ENCODE data around the gene MRE11.

Gene MRE11

DNA sequence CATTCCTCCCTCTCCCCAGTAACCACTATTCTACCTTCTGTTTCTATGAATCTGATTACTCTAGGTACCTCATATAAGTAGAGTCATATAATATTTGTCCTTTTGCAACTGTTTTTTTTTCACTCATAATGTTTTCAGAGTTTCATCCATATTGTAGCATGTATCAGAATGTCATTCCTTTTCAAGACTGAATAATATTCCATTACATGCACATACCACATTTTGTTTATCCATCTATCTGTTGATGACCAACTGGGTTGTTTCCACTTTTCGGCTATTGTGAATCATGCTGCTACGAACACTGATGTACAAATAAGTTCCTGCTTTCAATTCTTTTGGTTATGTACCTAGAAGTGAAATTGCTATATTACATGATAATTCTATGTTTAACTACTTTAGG, 40.7 kb downstream of the MRE11 start:
- H3K4me3 ChIP-seq (ENCODE audit: low read depth, low read length), result no peak overlapping the region
- no peaks in the 10 kb centered on the region for H3K4me1 ChIP-seq (ENCODE audit: control insufficient read depth, insufficient read depth, low read length)
- H3K9me3 ChIP-seq (ENCODE audit: control insufficient read depth, insufficient read depth, low read length), result no peaks in the 10 kb centered on the region
- no peaks in the 10 kb centered on the region for H3K27me3 ChIP-seq (ENCODE audit: control insufficient read depth, insufficient read depth, low read length)
- H3K9ac ChIP-seq (ENCODE audit: low read depth, low read length), result no peak overlapping the region
- H3K36me3 ChIP-seq (ENCODE audit: control insufficient read depth, insufficient read depth, low read length), result no peaks in the 10 kb centered on the region

DNA sequence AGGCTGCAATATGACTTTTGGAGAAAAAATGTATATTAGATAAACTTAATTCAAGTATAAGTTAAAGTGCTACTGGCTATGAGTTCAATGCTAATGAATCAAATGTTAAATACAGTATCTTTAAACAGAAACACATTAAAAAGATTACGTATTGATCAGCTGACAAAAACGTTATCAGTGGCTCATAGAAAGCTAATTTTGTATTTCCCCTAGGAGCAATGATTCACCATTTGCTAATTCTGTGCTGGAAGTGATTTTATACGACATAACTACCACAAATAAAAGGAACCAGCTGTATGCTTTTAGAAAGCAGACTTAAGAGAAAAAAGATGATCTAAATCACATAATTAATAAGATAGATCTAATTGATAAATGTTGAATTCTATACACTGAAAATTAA, 43.6 kb downstream of the MRE11 start:
- Histone ChIP-seq H3K27me3 (ENCODE audit: control insufficient read depth, insufficient read depth, low read length) (no peaks in the 10 kb centered on the region), H3K4me3 (ENCODE audit: low read depth, low read length) (no peak overlapping the region), H3K36me3 (ENCODE audit: control insufficient read depth, insufficient read depth, low read length) (no peaks in the 10 kb centered on the region), H3K4me1 (ENCODE audit: control insufficient read depth, insufficient read depth, low read length) (no peaks in the 10 kb centered on the region), H3K9me3 (ENCODE audit: control insufficient read depth, insufficient read depth, low read length) (no peaks in the 10 kb centered on the region), H3K9ac (ENCODE audit: low read depth, low read length) (no peak overlapping the region)

DNA sequence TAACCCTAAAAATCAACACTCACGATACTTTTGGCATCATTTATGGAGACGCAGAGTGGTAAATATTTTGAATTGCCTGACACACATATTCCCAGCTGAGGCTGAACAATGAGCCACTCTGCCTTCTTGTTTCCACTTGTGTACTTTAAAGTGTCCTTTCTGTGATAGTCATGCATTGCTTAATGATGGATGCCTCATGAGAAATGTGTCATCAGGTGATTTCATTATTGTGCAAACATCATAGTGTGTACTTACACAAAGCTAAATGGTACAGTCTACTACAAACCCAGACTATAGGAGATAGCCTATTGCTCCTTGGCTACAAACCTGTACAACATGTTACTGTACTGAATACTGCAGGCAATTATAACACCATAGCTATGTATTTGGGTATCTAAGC, 44.2 kb downstream of the MRE11 start:
- Histone ChIP-seq H3K4me1 (ENCODE audit: control insufficient read depth, insufficient read depth, low read length) (no peaks in the 10 kb centered on the region), H3K27me3 (ENCODE audit: control insufficient read depth, insufficient read depth, low read length) (no peaks in the 10 kb centered on the region), H3K9ac (ENCODE audit: low read depth, low read length) (no peak overlapping the region), H3K36me3 (ENCODE audit: control insufficient read depth, insufficient read depth, low read length) (no peaks in the 10 kb centered on the region), H3K9me3 (ENCODE audit: control insufficient read depth, insufficient read depth, low read length) (no peaks in the 10 kb centered on the region), H3K4me3 (ENCODE audit: low read depth, low read length) (no peak overlapping the region)

DNA sequence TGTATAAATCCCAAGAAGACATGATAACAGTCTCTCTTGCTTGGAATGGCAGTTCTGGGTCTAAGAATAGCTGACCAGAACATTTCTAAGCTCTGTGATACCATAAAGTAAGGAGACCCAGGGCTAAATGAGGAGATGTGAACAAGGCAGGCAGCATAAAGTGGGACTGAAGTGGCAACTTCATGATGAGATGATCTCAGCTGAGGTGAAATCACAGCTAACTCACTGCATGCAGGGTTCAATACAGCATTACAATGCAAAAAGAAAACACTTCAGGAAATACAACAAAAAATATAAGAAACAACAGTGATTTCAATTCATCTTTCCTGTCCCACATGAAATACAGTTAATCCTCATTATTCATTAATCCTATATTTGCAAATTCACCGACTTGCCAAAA, 44.6 kb downstream of the MRE11 start:
- Histone ChIP-seq H3K36me3 (ENCODE audit: control insufficient read depth, insufficient read depth, low read length) (no peaks in the 10 kb centered on the region), H3K9me3 (ENCODE audit: control insufficient read depth, insufficient read depth, low read length) (no peaks in the 10 kb centered on the region), H3K27me3 (ENCODE audit: control insufficient read depth, insufficient read depth, low read length) (no peaks in the 10 kb centered on the region), H3K9ac (ENCODE audit: low read depth, low read length) (no peak overlapping the region), H3K4me1 (ENCODE audit: control insufficient read depth, insufficient read depth, low read length) (no peaks in the 10 kb centered on the region), H3K4me3 (ENCODE audit: low read depth, low read length) (no peak overlapping the region)

DNA sequence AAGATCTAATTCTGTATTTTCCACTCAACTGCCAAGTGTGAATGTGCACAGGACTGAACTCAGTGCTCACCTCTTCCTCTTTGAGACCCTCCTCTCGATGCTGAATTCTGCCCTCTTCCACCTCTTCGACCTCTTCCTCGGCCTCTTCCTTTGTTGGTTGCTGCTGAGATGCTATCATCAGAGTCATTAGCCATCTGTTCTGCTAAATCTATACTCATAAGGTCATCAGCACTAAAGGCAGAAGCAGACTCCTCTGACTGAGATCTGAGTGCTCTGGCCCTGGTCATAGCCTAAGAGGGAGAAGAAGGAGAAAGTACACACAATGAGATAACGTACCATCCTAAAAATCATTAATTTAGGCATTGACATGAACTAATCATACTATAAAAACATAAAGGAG, 46.5 kb downstream of the MRE11 start:
- Histone ChIP-seq H3K9ac (ENCODE audit: low read depth, low read length) (no peak overlapping the region), H3K36me3 (ENCODE audit: control insufficient read depth, insufficient read depth, low read length) (no peaks in the 10 kb centered on the region), H3K4me3 (ENCODE audit: low read depth, low read length) (no peak overlapping the region), H3K27me3 (ENCODE audit: control insufficient read depth, insufficient read depth, low read length) (no peaks in the 10 kb centered on the region), H3K9me3 (ENCODE audit: control insufficient read depth, insufficient read depth, low read length) (no peaks in the 10 kb centered on the region), H3K4me1 (ENCODE audit: control insufficient read depth, insufficient read depth, low read length) (no peaks in the 10 kb centered on the region)

DNA sequence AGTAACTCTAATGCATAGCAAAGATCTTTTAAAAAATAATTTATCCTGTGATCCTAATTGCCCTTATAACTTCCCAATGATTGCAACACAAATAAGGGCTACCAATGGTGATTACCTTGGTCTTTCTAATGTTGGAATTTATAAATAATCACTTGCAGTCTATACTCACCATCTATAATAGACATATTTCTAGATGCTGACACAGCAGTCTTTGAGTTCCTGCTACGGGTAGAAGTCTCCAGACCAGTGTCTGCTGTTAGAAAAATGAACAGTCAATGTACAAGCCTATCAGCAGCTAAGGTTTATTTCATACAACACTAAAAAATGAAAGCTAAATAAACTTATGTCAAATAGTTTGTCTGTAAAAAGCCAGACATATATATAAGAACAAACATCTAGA, 48.0 kb downstream of the MRE11 start:
- no peak overlapping the region for H3K9ac ChIP-seq (ENCODE audit: low read depth, low read length)
- no peaks in the 10 kb centered on the region for H3K9me3 ChIP-seq (ENCODE audit: control insufficient read depth, insufficient read depth, low read length)
- H3K4me3 ChIP-seq (ENCODE audit: low read depth, low read length), result no peak overlapping the region
- H3K27me3 ChIP-seq (ENCODE audit: control insufficient read depth, insufficient read depth, low read length), result no peaks in the 10 kb centered on the region
- no peaks in the 10 kb centered on the region for H3K4me1 ChIP-seq (ENCODE audit: control insufficient read depth, insufficient read depth, low read length)
- H3K36me3 ChIP-seq (ENCODE audit: control insufficient read depth, insufficient read depth, low read length), result no peaks in the 10 kb centered on the region

DNA sequence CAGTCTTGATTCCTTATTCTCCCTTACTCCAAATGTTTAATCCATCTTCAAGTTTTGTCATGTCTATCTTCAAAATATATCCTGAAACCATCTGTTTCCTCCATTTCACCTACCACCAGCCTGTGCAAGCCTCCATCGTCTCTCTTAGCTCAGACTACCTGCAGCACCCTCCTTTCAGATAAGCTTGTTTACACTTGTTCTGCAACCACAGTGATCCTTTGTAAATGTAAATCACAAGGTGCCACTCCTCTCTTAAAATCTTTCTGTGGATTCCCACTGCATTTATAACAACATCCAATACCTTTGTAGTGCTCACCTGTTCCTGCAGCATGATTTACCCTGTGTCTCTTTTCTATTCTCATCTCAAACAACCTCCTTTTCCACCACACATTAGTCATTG, 60.6 kb downstream of the MRE11 start:
- H3K4me1 ChIP-seq (ENCODE audit: control insufficient read depth, insufficient read depth, low read length), result peaks cover 13% of the 10 kb centered on the region
- peaks cover 6% of the 10 kb centered on the region for H3K36me3 ChIP-seq (ENCODE audit: control insufficient read depth, insufficient read depth, low read length)
- H3K9ac ChIP-seq (ENCODE audit: low read depth, low read length), result no peak overlapping the region
- H3K9me3 ChIP-seq (ENCODE audit: control insufficient read depth, insufficient read depth, low read length), result no peaks in the 10 kb centered on the region
- no peaks in the 10 kb centered on the region for H3K27me3 ChIP-seq (ENCODE audit: control insufficient read depth, insufficient read depth, low read length)
- H3K4me3 ChIP-seq (ENCODE audit: low read depth, low read length), result no peak overlapping the region

DNA sequence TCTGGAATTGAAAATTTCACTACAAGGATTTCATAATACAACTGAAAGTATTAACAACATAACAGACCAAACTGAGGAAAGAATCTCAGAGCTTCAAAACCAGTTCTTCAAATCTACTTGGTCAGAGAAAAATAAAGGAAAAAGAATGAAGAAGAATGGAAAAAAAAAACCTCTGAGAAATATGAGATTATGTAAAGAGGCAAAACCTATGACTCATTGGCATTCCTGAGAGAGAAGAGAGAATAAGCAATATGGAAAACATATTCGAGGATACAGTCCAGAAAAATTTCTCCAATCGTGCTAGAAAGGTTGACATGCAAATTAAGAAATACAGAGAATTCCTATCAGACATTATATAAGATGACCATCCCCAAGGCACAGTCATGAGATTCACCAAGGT, 69.0 kb downstream of the MRE11 start:
- Histone ChIP-seq H3K9me3 (ENCODE audit: control insufficient read depth, insufficient read depth, low read length) (no peaks in the 10 kb centered on the region), H3K36me3 (ENCODE audit: control insufficient read depth, insufficient read depth, low read length) (peaks cover 11% of the 10 kb centered on the region)

DNA sequence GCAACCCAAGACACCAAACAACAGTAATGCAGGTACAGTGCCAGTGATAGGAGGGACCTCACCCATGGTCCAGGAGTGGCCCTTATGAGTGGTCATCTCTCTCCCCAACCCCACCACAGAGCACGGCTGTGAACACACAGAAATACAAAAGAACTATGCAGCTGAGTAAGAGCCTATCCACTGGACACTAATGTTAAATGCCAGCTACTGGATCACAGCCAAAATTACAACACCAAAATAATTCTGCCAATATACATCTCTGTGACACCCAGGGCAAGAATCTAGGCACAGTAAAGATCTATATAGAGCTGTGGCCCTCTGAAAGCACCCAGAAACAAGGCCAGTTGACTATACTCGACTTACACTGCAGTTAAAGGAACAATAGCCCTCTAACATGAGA, 69.6 kb downstream of the MRE11 start:
- H3K27me3 ChIP-seq (ENCODE audit: control insufficient read depth, insufficient read depth, low read length), result no peaks in the 10 kb centered on the region
- H3K9ac ChIP-seq (ENCODE audit: low read depth, low read length), result no peak overlapping the region
- peaks cover 7% of the 10 kb centered on the region for H3K36me3 ChIP-seq (ENCODE audit: control insufficient read depth, insufficient read depth, low read length)
- H3K4me3 ChIP-seq (ENCODE audit: low read depth, low read length), result no peak overlapping the region
- peaks cover 2% of the 10 kb centered on the region for H3K4me1 ChIP-seq (ENCODE audit: control insufficient read depth, insufficient read depth, low read length)
- no peaks in the 10 kb centered on the region for H3K9me3 ChIP-seq (ENCODE audit: control insufficient read depth, insufficient read depth, low read length)

More for the DNA sequence above, 69.0 kb downstream of the MRE11 start:
- Histone ChIP-seq H3K4me1 (ENCODE audit: control insufficient read depth, insufficient read depth, low read length) (peaks cover 2% of the 10 kb centered on the region), H3K4me3 (ENCODE audit: low read depth, low read length) (no peak overlapping the region), H3K9ac (ENCODE audit: low read depth, low read length) (no peak overlapping the region), H3K27me3 (ENCODE audit: control insufficient read depth, insufficient read depth, low read length) (no peaks in the 10 kb centered on the region)

DNA sequence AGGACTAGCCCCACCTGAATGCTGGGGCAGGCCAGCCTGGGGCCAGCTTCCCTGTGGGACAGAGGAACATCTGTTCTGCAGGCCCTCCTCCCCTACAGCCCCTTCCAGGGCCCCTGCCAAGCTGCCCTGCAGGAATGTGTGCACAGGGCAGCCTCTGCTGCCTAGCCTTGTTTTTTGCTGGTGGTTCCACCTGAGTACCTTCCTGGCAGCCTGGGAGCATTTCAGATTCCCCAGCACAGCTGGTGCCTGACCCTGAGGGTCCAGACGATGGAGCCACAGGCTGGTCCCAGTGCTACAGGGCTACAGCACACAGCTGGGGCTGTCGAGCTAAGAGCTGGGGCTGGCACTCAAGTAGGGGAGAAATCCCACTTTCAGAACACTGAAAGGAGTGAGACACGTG, 70.1 kb downstream of the MRE11 start:
- Histone ChIP-seq H3K36me3 (ENCODE audit: control insufficient read depth, insufficient read depth, low read length) (peaks cover 4% of the 10 kb centered on the region), H3K9ac (ENCODE audit: low read depth, low read length) (no peak overlapping the region), H3K27me3 (ENCODE audit: control insufficient read depth, insufficient read depth, low read length) (no peaks in the 10 kb centered on the region), H3K4me1 (ENCODE audit: control insufficient read depth, insufficient read depth, low read length) (peaks cover 2% of the 10 kb centered on the region), H3K9me3 (ENCODE audit: control insufficient read depth, insufficient read depth, low read length) (no peaks in the 10 kb centered on the region), H3K4me3 (ENCODE audit: low read depth, low read length) (no peak overlapping the region)

DNA sequence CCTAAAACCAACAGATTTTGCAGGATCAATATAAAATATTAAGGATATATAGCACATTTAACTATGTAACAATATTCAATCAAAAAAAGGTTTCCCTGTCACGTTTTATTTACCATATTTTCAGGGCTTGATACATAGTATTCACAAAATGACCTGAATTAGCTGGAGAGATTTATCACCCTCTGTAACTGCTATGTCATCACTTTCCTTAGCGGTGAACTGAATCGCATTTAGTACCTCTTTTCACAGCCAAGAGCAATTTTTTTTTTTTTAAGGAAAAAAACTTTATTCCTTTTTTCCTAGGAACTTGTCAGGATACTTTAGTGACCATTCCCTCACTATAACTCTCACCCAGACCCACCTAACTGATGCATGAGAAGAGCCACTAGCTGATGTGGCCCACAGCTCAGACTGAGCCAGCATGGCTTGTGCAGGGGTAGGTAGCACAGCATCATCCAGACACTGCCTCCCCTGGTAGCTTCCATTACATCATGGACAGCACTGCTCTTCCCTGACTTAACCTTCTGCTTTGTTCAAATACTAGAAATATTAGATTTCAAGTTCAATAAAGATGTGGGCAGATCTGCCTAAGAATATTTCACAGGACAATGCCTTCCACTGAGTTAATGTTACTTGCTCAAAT, 75.4 kb downstream of the MRE11 start:
- Histone ChIP-seq H3K9me3 (ENCODE audit: control insufficient read depth, insufficient read depth, low read length) (no peaks in the 10 kb centered on the region), H3K9ac (ENCODE audit: low read depth, low read length) (no peak overlapping the region), H3K27me3 (ENCODE audit: control insufficient read depth, insufficient read depth, low read length) (no peaks in the 10 kb centered on the region), H3K4me1 (ENCODE audit: control insufficient read depth, insufficient read depth, low read length) (no peaks in the 10 kb centered on the region), H3K36me3 (ENCODE audit: control insufficient read depth, insufficient read depth, low read length) (no peaks in the 10 kb centered on the region), H3K4me3 (ENCODE audit: low read depth, low read length) (no peak overlapping the region)

DNA sequence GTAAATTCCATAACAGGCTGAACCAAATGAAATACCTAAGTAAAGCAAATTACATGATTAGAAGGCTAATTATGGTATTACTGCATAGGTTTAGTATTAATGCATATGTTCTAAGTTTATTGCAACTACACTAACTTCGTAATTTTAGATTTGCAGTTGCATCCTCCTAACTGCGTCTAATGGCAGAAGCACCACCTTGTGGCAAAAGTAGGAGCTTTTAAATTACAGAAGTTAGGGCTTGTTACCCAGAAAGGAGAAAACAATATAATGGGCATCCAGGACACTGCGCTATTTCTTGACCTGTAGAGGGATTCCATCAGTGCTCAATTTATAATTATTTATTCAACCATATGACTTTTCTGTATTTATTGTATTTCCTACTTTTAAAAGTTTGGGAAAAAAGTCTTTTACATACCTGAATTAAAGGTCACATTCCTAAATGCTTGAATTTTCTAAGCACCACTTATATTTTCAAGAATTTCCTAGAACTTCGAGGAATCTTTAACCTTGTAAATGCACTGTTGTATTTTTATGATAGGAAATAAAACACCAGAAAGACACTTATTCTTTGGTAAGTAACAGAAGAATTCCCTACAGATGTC, 76.2 kb downstream of the MRE11 start:
- Histone ChIP-seq H3K9me3 (ENCODE audit: control insufficient read depth, insufficient read depth, low read length) (no peaks in the 10 kb centered on the region), H3K4me3 (ENCODE audit: low read depth, low read length) (no peak overlapping the region), H3K27me3 (ENCODE audit: control insufficient read depth, insufficient read depth, low read length) (no peaks in the 10 kb centered on the region), H3K9ac (ENCODE audit: low read depth, low read length) (no peak overlapping the region), H3K4me1 (ENCODE audit: control insufficient read depth, insufficient read depth, low read length) (no peaks in the 10 kb centered on the region), H3K36me3 (ENCODE audit: control insufficient read depth, insufficient read depth, low read length) (no peaks in the 10 kb centered on the region)
